Spleen (tissue), 11 donors: ENCODE results near the gene ADAMTS18. TPM values are rescaled to one million over a fixed set of nuclear protein-coding genes. Genes with fewer than 3 reads are reported as not detected.

Experiments
- DNase-seq: peaks from one replicate; pipeline ENCODE4 v3.0.0-alpha.2; 2020
- H3K27ac ChIP-seq, 8 donors: fragments of 200-600 bp; sonication (generic) in 7 of 8; 1 replicate in 4 of 8; 2 replicates in 4 of 8; pipeline versions ENCODE4 v1.5.0 to v1.8.0; 2016 to 2021; ENCODE audit warnings: inconsistent platforms in 4 of 8, mild to moderate bottlenecking in 4 of 8, moderate library complexity in 1 of 8
- H3K27me3 ChIP-seq, 7 donors: fragments of 200-600 bp; sonication (generic) in 6 of 7; replicated peaks in 1 of 7; 1 replicate in 4 of 7; 2 replicates in 3 of 7; pipeline versions ENCODE4 v1.5.0 to v1.8.0; 2016 to 2021; ENCODE audit warnings: inconsistent platforms in 3 of 7, mild to moderate bottlenecking in 1 of 7
- H3K36me3 ChIP-seq, 6 donors: fragments of 200-600 bp; sonication (generic) in 5 of 6; 1 replicate in 4 of 6; 2 replicates in 2 of 6; pipeline versions ENCODE4 v1.5.0 to v1.8.0; 2016 to 2021; ENCODE audit warnings: inconsistent platforms in 2 of 6
- H3K4me1 ChIP-seq, 6 donors: fragments of 200-600 bp; sonication (generic) in 5 of 6; 1 replicate in 3 of 6; 2 replicates in 3 of 6; pipeline versions ENCODE4 v1.5.0 to v1.8.0; 2016 to 2021; ENCODE audit warnings: inconsistent platforms in 3 of 6
- H3K4me3 ChIP-seq, 8 donors: fragments of 200-600 bp; sonication (generic) in 7 of 8; 1 replicate in 4 of 8; 2 replicates in 4 of 8; pipeline versions ENCODE4 v1.5.0 to v1.8.0; 2016 to 2021; ENCODE audit warnings: inconsistent platforms in 4 of 8, mild to moderate bottlenecking in 4 of 8, moderate library complexity in 2 of 8
- H3K9me3 ChIP-seq, 8 donors: fragments of 200-600 bp; sonication (generic) in 7 of 8; 1 replicate in 4 of 8; 2 replicates in 4 of 8; pipeline versions ENCODE4 v1.5.0 to v1.8.0; 2016 to 2021; ENCODE audit warnings: inconsistent platforms in 4 of 8
- POLR2A ChIP-seq, 3 donors: fragments of 450-650 bp; IDR thresholded peaks; one replicate each; pipeline ENCODE4 v1.5.1; 2017; ENCODE audit warnings: antibody characterized with exemption in 3 of 3, mild to moderate bottlenecking in 1 of 3
- POLR2AphosphoS5 ChIP-seq, 3 donors: sonication (generic); formaldehyde crosslinking; IDR thresholded peaks; one replicate each; pipeline ENCODE4 v1.5.1; 2017; ENCODE audit warnings: antibody characterized with exemption in 3 of 3
- WGBS, 5 donors: extraction: QIAGEN DNeasy Blood & Tissue Kit in 3 of 5; methylation state at CpG; one replicate each; pipeline versions ENCODE4 v1.1.5 to v1.1.7; 2013 to 2018; 5-methylcytosine and 5-hydroxymethylcytosine counted together
- intact Hi-C: fragments of 100-400 bp; cut with DNase I; formaldehyde crosslinking; loops from one replicate; pipeline ENCODE4 v1.15.0; 2023; ENCODE audit warnings: low total_unique reads
- polyA plus RNA-seq, 3 donors: library from polyadenylated mRNA; stranded (reverse); fragments of 200-250 nt; gene quantifications; one replicate each; pipeline ENCODE4 v1.2.1, GENCODE V29; 2013
- total RNA-seq, 7 donors: library from RNA; depleted of rRNA in 3 of 7; stranded (reverse); fragments of >200 nt in 3 of 7; fragmentation: NEBNext Ultra II Directional in 4 of 7; extraction: Animal tissue kit (Norgen Biotek cat#: 25700) in 4 of 7; gene quantifications; one replicate each; pipeline versions ENCODE4 v1.1.0 to v1.2.1, GENCODE V29; 2016 to 2021
- TF ChIP-seq, protein P1 (sequence below), 11 experiments: fragments of 200-600 bp in 7 of 11; fragments of 450-650 bp in 4 of 11; sonication (generic) in 4 of 11; IDR thresholded peaks in 8 of 11; conservative IDR thresholded peaks in 3 of 11; 1 replicate in 7 of 11; 2 replicates in 4 of 11; pipeline versions ENCODE4 v1.4.0 to v1.8.0; 2016 to 2021; ENCODE audit warnings: antibody characterized with exemption in 11 of 11, inconsistent platforms in 4 of 11, mild to moderate bottlenecking in 1 of 11
- donor health status: healthy with polysubstance abuse.
- donor health status: DM: no; HTN: no; CAD: no; lungs with moderate emphysema.
- donor health status: DM: no; HTN: no; CAD: no.
- donor health status: Bipolar disorder and iron deficiency.
- donor health status: healthy.
- donor health status: DM: no; HTN: no; CAD: no.
- donor health status: DM: yes; HTN: yes; CAD: no.

The ADAMTS18 gene
- total and polyA plus RNA-seq, 10 donors, result not detected

DNA sequence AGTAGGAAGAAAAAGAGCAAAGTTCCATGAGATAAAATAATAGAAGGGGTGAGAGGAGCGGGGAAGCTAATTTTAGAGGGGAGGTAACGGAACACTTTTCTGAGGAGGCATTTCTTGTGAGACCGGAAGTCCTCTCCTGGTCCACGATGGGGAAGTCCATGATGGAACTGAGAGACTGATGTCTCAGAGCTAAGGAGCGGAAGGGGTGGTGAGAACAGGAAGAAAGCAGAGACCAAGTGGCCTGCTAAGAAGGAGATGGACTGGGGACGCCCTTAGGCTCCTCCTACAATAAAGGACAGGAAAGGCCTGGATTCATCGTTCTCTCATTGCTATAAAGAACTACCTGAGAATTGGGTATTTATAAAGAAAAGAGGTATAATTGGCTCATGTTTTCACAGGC is 59.4 kb downstream of the ADAMTS18 start:
- H3K4me3 ChIP-seq, result no peak overlapping the region
- H3K36me3 ChIP-seq, result no peaks in the 10 kb centered on the region
- H3K4me1 ChIP-seq, result no peaks in the 10 kb centered on the region
- H3K27me3 ChIP-seq, result no peaks in the 10 kb centered on the region
- intact Hi-C loops, result no loop called here
- no peaks in the 10 kb centered on the region for H3K9me3 ChIP-seq
- TF ChIP-seq POLR2AphosphoS5 (IDR thresholded peaks at IDR 0.05) (no peak), POLR2A (IDR thresholded peaks at IDR 0.05) (no peak)
- TF ChIP-seq, protein P1, sequence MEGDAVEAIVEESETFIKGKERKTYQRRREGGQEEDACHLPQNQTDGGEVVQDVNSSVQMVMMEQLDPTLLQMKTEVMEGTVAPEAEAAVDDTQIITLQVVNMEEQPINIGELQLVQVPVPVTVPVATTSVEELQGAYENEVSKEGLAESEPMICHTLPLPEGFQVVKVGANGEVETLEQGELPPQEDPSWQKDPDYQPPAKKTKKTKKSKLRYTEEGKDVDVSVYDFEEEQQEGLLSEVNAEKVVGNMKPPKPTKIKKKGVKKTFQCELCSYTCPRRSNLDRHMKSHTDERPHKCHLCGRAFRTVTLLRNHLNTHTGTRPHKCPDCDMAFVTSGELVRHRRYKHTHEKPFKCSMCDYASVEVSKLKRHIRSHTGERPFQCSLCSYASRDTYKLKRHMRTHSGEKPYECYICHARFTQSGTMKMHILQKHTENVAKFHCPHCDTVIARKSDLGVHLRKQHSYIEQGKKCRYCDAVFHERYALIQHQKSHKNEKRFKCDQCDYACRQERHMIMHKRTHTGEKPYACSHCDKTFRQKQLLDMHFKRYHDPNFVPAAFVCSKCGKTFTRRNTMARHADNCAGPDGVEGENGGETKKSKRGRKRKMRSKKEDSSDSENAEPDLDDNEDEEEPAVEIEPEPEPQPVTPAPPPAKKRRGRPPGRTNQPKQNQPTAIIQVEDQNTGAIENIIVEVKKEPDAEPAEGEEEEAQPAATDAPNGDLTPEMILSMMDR (IDR thresholded peaks at IDR 0.05 in 8 of 11, conservative IDR thresholded peaks at IDR 0.05 in 3 of 11), result no peak
- WGBS, 5 donors, result 87 to 94% (median 89%) methylated on average over 7 of the region's 7 CpGs
- no peak for DNase-seq
- H3K27ac ChIP-seq, result no peak overlapping the region

DNA sequence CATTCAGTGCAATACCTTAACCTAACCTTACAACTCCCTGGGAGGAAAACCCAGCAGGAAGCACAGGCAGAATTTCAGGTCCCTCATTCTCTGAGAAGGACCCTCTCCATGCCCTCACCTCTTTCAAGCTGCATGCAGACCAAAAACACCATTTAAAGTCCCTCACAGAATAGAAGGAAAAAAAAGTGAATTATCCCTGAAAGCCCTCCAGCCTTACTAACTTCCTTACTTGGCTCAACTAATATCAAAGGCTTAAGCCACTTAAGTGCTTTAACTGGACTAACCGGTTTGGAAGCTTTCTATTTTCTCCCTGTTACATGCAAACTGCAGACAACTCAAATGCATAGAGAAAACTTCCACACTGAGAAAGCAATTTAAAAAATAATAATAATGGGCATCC is 60.5 kb downstream of the ADAMTS18 start:
- Histone ChIP-seq H3K27ac (no peak overlapping the region), H3K27me3 (no peaks in the 10 kb centered on the region), H3K4me3 (no peak overlapping the region), H3K9me3 (no peaks in the 10 kb centered on the region), H3K36me3 (no peaks in the 10 kb centered on the region), H3K4me1 (no peaks in the 10 kb centered on the region)
- 11 to 33% (median 14%) methylated on average over 1 of the region's 1 CpG for WGBS, 5 donors
- TF ChIP-seq POLR2AphosphoS5 (IDR thresholded peaks at IDR 0.05) (no peak), POLR2A (IDR thresholded peaks at IDR 0.05) (no peak)
- TF ChIP-seq, protein P1 (IDR thresholded peaks at IDR 0.05 in 8 of 11, conservative IDR thresholded peaks at IDR 0.05 in 3 of 11), result no peak
- intact Hi-C loops, result no loop called here
- DNase-seq, result no peak

DNA sequence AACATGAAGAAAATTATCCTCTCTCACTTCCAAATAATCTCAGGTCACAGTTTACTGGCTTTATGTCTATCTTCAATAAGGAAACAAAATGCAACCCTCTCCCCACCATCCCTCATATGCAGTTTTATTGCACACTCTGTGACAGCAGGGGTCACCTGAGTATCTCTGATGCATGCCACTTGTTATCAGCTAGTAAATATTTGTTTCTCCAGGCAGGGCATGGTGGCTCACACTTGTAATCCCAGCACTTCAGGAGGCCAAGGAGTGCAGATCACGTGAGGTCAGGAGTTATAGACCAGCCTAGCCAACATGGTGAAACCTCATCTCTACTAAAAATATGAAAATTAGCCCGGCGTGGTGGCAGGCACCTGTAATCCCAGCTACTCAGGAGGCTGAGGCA is 61.1 kb downstream of the ADAMTS18 start:
- Histone ChIP-seq H3K36me3 (no peaks in the 10 kb centered on the region), H3K4me1 (no peaks in the 10 kb centered on the region), H3K4me3 (no peak overlapping the region), H3K27me3 (no peaks in the 10 kb centered on the region), H3K27ac (no peak overlapping the region), H3K9me3 (no peaks in the 10 kb centered on the region)
- TF ChIP-seq POLR2AphosphoS5 (IDR thresholded peaks at IDR 0.05) (no peak), POLR2A (IDR thresholded peaks at IDR 0.05) (no peak)
- TF ChIP-seq, protein P1 (IDR thresholded peaks at IDR 0.05 in 8 of 11, conservative IDR thresholded peaks at IDR 0.05 in 3 of 11), result no peak
- intact Hi-C loops, result no loop called here
- DNase-seq, result no peak
- WGBS, 5 donors, result 64 to 83% (median 75%) methylated on average over 3 of the region's 3 CpGs

DNA sequence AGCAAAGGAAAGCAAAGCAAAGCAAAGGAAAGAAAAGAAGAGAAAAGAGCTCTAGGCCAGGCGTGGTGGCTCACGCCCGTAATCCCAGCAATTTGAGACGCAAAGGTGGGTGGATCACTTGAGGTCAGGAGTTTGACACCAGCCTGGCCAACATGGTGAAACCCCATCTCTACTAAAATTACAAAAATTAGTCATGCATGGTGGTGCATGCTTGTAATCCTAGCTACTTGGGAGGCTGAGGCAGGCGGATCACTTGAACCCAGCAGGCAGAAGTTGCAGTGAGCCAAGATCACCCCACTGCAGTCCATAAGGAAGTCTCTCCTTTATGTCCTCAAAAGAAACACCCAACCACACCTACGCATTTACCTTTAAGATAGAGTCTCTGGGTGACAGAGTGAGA is 70.1 kb downstream of the ADAMTS18 start:
- no peak overlapping the region for H3K4me3 ChIP-seq
- H3K4me1 ChIP-seq, result no peaks in the 10 kb centered on the region
- WGBS, 5 donors, result 77 to 93% (median 81%) methylated on average over 6 of the region's 6 CpGs
- no peaks in the 10 kb centered on the region for H3K27me3 ChIP-seq
- intact Hi-C loops, result no loop called here
- H3K36me3 ChIP-seq, result no peaks in the 10 kb centered on the region
- TF ChIP-seq, protein P1 (IDR thresholded peaks at IDR 0.05 in 8 of 11, conservative IDR thresholded peaks at IDR 0.05 in 3 of 11), result no peak
- TF ChIP-seq POLR2AphosphoS5 (IDR thresholded peaks at IDR 0.05), result no peak
- no peak for TF ChIP-seq POLR2A (IDR thresholded peaks at IDR 0.05)
- DNase-seq, result no peak
- H3K27ac ChIP-seq, result no peak overlapping the region
- H3K9me3 ChIP-seq, result no peaks in the 10 kb centered on the region
